COLO668 (cell line): ENCODE measurements around the gene CHST11.

ENCODE experiments used
- DNase-seq: peaks from one replicate; lab custom pipeline; 2025; ENCODE audit not compliant: unreplicated experiment; lab: John Stamatoyannopoulos, UW

Gene CHST11

GRCh38 chr12:104624529-104624928, 167.8 kb downstream of the CHST11 start:
- no peak for DNase-seq

DNA sequence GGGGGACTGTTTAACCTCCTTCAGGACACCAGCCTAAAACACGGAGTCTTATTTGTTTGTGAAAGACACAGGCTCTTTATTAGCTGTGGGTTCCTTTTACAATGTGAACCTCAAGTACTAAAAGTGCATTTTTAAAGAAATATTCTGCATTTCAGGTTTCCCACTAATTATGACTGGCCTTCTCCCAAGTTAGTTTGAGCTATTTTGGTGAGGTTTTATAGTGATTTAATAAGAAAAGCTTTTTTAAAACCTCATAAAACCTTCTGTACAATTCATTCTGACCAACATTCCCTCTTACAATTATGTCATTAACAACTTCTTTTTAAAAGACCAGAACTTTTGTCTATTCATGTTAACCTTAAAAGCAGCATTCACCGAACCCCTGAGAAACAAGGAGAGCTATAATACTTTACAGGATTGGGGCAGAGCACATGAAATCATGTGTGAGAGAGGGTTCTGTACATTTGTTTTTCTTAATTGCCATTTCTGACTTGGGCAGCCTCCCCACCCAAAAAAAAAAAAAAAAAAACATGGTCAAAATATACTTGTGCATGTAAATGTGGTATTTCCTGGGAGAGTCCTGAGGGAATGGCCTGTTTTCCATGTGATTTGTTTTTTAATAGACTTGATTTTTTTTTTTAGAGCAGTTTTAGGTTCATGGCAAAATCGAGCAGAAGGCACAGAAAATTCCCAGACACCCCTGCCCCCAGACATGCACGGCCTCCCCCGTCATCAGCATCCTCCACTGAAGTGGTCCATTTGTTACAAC, 169.5 kb downstream of the CHST11 start:
- DNase-seq: no peak

DNA sequence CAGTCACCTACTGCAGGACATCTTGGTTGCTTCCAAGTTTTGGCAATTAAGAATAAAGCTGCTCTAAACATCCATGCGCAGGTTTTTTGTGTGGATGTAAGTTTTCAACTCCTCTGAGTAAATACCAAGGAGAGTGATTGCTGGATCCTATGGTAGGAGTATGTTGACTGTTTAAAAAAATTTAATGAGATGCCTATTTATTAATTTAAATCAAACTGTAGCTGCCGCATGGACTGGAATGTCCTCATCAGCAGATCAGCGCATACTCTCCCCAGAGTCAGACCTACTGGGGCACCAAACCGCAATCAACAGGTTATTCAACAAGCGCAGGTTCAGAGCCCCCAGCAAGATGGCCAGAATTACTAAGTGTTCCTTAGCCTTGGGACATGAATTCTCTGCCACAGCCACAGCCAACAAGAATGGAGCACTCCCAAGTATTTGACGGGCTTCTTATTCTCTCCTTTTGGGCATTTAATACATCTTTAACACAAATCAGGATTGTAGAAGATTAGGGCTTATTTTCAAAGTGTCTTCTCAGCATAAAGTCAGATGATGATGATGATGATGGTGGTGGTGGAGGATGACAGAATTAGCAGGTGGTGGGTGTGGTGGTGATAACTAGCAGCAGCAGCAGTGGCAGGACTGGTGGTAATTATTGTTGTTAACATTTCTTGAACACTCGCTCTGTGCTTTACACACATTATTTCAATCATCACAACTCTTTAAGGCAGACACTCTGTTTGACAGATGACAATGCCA, 170.7 kb downstream of the CHST11 start:
- DNase-seq: no peak

- DNase-seq: no peak
Observed at GRCh38 chr12:104627990-104628830, 171.5 kb downstream of the CHST11 start.

DNA sequence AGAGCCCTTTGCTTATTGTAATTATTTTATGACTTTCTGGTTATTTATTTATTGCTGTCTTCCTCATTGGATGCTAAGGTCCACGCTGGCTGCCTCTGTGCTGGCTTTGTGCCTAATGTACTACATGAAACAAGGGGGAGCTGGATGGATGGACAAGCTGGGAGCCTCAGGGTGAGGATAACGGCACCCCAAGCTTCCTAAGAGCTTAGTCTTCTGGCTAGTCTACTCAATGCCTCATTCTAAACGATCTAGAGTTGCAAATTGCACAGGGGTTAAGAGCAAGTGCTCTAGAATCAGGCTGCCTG, 172.0 kb downstream of the CHST11 start:
- no peak for DNase-seq

DNA sequence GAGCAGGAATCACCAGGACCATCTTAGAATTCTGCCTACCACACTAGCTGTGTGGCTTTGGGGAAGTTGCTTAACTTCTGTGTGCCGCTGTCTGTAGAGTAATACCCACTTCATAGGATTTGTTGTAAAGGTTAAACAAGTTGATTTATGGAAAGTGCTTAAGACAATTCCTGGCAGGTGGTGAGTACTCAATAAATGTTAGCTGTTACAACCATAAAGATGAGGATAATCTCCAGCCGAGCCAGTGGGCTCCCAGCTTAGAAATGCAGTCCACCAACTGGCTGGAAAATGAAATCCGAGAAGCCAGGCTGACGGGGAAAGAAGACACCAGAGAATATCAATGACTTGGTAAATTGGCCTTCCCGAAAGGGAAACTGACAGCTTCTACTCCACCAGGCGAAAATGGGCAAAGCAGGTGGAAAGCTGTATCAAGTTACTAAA, 173.5 kb downstream of the CHST11 start:
- DNase-seq: peak; percentile 76

GRCh38 chr12:104631867-104632266, 175.1 kb downstream of the CHST11 start:
- no peak for DNase-seq

DNA sequence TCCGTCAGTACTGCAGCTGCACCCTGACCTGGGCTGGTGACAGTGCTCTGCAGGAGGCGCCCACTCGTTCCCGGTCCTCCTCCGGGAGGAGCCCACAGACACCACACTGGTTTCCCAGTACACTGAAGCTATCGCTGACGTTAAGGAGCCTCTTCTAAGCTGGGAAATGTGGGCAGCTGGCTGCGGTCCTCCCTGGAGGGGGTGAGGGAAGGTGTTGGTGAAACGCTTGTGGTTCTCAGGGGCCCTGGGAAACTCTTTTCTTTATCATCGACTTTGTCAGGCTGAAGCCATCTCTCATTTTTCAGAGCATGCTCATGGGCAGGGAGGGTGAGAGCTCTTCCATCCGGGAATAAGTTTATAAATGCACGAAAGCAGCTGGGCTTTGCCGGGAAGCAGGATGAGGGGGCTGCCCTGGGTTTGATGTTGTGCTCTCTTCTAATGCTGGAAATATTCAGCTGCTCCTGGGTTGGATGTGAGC, 176.0 kb downstream of the CHST11 start:
- DNase-seq: no peak

- DNase-seq: no peak
Observed at GRCh38 chr12:104634044-104634443, 177.3 kb downstream of the CHST11 start.

DNA sequence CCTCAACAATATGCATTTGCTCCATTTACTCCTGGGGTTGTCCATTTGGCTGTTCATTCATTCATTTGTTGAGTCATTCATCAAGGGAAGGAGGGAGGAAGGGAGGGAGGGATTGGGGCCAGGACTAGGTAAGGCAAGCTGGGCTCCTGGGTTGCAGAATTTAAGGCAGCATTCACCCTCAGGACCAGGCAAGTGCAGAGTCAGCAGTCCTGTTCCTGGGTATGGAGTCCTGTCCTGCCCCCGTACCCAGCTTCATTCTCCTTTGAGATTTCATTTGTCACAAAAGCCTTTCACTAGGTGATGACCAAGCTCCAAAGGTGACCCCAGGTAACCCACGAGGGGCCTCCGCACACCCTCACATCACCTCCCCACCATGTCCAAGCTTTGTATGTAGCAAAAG, 178.1 kb downstream of the CHST11 start:
- DNase-seq: no peak

- DNase-seq: no peak
Observed at GRCh38 chr12:104635607-104636343, 179.0 kb downstream of the CHST11 start.

DNA sequence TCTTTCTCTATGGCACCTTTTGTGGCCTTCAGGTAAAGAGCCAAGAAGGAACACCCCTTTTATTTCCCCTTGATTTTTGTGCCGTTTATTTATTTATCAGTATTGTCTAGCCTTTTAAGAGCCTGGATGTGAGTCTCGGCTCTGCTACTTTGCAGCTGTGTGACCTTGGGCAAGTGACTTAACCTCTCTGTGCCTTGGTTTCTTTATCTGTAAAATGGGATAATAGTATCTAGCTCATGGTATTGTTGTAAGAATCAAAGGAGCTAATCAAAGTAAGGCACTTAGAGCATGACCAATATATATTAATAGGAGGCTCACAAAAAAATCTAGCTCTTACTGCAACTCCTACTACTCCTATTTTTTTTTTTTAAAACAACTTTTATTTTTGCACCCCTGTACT, 179.7 kb downstream of the CHST11 start:
- no peak for DNase-seq

GRCh38 chr12:104637604-104638003, 180.9 kb downstream of the CHST11 start:
- no peak for DNase-seq

- no peak for DNase-seq
Observed at GRCh38 chr12:104638218-104638850, 181.6 kb downstream of the CHST11 start.

- DNase-seq: no peak
Observed at GRCh38 chr12:104638851-104639240, 182.1 kb downstream of the CHST11 start.

- DNase-seq: no peak
Observed at GRCh38 chr12:104640956-104641355, 184.2 kb downstream of the CHST11 start.

DNA sequence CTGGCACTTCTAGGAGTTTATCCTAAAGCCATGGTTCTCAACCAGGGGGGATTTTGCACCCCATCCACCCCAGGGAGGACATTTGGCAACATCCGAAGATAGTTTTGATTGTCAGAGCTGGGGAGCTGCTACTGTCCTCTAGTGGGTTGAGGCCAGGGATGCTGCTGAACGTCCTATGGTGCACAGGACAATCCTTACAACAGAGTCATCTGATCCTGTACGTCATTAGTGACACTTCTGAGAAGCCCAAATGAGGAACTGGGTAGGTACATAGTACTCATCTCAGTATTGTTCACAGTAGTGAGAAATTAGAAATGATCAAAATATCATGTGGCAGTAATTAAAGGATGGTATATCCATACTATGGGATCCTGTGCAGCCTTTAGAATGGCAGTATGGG, 185.1 kb downstream of the CHST11 start:
- DNase-seq: no peak

- DNase-seq: no peak
Observed at GRCh38 chr12:104643093-104643818, 186.5 kb downstream of the CHST11 start.

GRCh38 chr12:104643819-104644669, 187.3 kb downstream of the CHST11 start:
- DNase-seq: peak; percentile 93
